Stimulated activated CD4-positive, alpha-beta T cell treated with anti-CD3 and anti-CD28 coated beads, Interleukin-12 subunit alpha, Interleukin-12 subunit beta, amount 100 ng/mL, for 4 hours (primary cell): ENCODE measurements around the gene TIGAR.

Source experiments
- DNase-seq: peaks from one replicate; pipeline ENCODE4 v3.0.0-alpha.2; 2020

TIGAR gene, protein sequence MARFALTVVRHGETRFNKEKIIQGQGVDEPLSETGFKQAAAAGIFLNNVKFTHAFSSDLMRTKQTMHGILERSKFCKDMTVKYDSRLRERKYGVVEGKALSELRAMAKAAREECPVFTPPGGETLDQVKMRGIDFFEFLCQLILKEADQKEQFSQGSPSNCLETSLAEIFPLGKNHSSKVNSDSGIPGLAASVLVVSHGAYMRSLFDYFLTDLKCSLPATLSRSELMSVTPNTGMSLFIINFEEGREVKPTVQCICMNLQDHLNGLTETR

DNA sequence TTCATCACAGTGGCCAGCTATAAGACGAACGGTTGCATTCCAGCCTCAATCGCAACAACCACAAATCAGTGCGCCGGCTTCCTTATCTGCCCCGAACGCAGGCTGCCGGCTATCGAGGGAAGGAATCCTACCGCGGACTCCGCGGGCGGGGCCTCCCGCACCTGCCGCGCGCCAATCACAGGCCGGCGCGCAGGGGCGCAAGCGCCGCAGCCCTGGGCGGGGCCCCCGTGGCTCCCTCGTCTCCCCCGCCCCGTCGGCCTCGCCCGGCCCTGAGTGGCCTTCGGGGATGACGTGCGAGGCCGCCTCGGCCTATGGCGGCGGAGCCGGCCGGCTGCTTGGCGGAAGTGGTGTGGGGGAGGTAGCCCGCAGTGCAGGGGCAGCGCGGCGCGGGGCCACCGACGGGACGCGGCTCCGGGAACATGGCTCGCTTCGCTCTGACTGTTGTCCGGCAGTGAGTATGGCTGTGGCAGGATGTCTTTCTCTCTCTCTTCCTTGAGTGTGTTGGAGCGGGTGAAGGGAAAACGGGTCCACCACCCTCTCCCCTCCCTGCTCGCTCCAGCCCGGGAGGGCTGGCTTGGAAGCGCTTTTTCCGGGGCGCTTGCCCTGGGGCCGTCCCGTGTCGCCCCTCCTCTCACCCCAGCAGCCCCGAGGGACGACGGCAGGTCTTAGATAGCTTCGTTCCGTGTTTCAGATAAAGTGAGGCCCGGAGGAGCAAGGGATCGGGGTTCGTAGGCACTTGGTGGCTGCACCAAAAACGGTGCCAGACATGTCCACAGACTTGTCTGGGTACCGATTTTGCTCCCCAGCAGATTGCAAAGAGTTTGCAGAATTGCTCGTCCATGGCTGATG is at the start of gene TIGAR:
TIGAR (plus strand) TSS at position 361 of the 849 bp plus-strand sequence; CDS start at position 420, 59 bp downstream.
- peak; percentile 89 for DNase-seq

DNA sequence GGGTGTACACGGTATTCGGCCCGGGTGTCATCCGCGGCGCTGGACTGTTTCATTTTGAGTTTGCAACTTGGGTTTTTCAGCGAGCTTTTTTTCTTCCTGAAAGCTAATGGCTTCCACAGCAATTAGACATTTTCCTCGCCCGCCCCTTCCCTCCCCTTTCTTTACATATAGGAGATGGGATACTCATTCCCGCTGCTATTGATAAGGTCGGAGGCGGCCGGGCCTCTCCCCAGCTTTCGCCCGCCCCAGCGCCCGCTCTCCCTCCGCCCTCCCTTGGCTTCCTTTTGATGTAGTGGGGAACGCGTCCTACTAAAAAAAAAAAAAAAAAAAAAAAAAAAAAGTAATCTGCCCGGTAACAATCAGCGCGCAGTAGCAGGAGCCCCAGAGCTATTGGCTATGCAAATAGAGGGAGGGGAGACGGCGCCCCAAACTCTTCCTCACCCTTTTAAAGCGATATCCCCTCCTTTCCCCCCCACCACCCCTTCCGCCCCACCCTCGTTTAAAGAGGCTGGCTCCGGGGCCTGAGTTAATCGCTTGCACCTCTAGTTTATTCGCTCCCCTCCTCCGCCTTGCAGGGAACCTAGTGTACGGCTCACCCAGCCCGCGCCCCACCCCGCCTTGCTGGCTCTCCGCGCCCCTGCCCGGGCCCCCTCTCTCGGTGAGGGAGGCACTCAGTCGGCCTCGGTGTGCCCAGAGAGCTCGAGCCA is 49.1 kb upstream of the TIGAR start:
- peak; percentile 85 for DNase-seq

DNA sequence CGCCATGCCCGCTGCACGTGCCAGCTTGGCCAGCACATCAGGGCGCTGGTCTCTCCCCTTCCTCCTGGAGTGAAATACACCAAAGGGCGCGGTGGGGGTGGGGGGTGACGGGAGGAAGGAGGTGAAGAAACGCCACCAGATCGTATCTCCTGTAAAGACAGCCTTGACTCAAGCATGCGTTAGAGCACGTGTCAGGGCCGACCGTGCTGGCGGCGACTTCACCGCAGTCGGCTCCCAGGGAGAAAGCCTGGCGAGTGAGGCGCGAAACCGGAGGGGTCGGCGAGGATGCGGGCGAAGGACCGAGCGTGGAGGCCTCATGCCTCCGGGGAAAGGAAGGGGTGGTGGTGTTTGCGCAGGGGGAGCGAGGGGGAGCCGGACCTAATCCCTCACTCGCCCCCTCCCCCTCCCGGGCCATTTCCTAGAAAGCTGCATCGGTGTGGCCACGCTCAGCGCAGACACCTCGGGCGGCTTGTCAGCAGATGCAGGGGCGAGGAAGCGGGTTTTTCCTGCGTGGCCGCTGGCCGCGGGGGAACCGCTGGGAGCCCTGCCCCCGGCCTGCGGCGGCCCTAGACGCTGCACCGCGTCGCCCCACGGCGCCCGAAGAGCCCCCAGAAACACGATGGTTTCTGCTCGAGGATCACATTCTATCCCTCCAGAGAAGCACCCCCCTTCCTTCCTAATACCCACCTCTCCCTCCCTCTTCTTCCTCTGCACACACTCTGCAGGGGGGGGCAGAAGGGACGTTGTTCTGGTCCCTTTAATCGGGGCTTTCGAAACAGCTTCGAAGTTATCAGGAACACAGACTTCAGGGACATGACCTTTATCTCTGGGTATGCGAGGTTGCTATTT is 48.4 kb upstream of the TIGAR start:
- peak; percentile 79 for DNase-seq

DNA sequence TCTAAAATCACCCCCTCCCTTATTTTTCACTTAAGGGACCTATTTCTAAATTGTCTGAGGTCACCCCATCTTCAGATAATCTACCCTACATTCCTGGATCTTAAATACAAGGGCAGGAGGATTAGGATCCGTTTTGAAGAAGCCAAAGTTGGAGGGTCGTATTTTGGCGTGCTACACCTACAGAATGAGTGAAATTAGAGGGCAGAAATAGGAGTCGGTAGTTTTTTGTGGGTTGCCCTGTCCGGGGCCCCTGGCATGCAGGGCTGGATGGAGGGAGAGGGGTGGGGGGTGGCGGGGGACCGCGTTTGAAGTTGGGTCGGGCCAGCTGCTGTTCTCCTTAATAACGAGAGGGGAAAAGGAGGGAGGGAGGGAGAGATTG is 47.8 kb upstream of the TIGAR start:
- DNase-seq, result no peak

DNA sequence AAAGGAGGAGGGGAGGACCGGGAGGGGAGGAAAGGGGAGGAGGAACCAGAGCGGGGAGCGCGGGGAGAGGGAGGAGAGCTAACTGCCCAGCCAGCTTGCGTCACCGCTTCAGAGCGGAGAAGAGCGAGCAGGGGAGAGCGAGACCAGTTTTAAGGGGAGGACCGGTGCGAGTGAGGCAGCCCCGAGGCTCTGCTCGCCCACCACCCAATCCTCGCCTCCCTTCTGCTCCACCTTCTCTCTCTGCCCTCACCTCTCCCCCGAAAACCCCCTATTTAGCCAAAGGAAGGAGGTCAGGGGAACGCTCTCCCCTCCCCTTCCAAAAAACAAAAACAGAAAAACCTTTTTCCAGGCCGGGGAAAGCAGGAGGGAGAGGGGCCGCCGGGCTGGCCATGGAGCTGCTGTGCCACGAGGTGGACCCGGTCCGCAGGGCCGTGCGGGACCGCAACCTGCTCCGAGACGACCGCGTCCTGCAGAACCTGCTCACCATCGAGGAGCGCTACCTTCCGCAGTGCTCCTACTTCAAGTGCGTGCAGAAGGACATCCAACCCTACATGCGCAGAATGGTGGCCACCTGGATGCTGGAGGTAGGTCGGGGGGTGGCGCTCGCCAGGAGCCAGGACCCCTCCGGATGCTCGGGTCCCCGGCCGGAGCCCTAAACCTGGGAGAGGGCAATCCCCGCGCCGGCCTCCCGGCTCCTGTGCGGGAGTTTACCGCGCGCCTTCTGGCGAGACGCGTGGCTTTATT is 47.2 kb upstream of the TIGAR start, which contains the start of gene CCND2:
CCND2 (plus strand) TSS at position 111 of the 744 bp plus-strand sequence; CDS start at position 390, 279 bp downstream.
- DNase-seq, result peak; percentile 82

DNA sequence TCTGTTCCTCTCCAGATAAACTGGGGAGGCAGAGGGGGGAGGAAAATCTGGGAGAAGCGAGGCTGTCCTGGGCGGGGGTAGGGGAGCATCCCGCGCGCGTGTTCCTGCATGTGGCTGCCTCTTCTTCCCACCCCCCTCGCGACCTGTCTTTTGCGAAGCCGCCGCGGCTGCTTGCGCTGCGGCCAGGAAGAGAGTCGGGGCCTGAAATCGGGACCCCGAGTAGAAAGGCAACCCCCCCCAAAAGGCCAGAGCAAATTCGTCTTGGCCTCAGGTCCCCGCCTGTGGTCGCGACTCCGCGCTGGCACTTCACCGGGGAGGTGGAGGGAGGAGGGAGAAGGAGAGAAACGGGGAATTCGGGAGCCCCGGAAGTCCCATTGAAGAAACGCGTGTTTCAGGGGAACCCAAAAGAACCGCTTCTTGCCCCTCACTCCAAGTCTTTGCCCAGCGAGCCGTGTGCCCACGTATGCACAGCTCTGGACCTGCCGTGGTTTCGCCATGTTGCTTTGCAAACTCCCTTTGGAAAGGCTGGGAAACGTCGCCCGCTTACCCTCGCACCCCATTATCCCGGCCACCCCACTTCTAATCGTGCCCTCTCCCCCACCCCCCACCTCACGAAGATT is 46.5 kb upstream of the TIGAR start:
- DNase-seq, result no peak

DNA sequence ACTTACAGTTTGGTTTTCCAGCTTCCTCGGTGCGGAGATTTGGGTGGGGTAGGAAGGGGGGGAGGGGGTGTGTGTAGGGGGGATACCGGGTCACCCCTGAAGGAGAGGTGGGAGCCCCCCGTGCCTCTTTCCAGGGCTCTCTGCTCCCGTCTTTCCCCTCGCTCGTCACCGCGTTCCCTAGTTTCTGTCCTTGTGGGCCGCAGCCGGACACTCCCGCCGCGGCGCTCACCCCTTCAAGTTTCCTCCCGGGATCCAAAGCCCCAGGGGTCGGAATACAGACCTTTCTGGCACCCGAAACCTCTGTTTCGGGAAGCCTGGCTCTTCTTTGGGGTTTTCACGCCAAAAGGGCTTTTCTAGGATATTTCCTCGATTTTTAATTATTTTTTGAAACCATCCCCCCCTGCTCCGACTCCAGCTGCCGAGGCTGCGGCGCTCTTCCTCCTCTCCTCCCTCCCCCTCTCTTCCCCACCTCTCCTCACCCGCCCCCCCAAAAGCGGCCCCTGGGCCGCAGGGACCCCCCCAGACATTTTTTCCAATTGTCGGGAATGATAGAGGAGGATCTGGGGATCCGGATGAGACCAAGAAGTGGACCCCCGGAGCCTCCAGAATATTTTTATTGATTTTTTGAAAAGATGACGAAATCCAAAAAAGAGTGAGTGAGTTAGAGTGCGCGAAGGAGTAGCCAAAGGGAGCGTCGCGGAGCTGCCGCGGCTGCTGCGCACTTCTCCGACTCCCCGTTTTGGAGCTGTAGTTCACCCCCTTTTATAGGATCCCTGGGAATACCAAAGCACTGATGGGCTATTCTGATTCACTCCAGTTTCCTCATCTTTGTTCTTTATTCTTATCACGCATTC is 45.8 kb upstream of the TIGAR start:
- no peak for DNase-seq

DNA sequence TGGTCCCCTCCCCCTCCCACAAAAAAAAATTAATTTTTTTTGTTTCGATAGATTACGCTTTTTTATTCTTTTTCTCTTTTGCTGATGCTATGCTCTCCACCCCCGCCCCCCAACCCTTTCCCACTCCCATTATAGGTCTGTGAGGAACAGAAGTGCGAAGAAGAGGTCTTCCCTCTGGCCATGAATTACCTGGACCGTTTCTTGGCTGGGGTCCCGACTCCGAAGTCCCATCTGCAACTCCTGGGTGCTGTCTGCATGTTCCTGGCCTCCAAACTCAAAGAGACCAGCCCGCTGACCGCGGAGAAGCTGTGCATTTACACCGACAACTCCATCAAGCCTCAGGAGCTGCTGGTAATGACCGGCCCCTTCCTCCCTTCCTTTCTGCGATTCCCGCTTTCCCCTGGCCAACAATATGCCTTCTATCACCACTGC is 45.1 kb upstream of the TIGAR start:
- DNase-seq, result no peak

DNA sequence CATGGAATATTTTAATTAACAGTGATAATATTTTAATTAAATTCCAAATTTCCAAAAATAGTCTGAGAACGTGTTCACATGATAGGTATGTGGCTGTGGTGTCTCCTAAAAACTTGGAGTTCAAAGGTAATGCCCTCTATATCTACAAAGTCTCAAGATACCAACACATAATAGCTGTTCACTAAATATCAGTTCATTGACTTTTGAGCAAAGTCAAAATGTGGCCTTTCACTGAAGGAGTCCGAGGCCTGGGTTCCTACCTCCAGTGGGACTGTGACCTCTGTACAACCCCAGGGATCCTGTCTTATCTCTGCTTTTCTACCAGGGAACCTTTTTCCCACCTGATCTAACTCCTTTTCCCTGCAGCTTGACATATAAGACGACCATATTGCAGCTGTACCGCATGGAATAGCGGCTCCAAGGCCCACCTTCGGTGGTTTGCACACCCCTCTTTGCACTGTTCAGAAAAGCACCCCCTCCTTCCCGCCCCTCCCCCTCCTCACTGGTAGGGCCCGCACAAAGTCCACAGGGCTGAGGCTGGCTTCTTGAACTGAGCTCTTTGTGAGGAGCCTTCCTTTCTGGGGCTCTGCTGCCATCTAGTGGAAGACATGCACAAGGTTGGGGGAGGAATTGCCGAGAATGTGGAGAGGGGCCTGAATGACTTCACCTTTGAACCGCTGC is 44.3 kb upstream of the TIGAR start:
- peak; percentile 76 for DNase-seq

DNA sequence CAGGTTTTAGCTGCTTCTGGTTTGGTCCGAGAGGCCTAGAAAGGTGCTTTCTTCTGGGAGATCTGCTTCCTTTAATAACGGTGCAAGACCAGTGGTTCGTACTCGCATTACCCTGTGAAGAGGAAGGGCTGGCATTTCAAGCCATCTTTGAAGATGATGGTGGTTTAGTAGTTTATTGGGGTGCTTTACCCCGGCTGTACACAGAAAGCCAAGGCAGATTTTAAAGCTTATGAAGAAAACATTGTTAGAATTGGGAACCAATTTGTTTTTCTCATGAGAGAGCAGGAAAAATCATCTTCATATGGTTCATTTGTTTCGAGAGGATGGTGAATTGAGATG is 43.8 kb upstream of the TIGAR start:
- no peak for DNase-seq

DNA sequence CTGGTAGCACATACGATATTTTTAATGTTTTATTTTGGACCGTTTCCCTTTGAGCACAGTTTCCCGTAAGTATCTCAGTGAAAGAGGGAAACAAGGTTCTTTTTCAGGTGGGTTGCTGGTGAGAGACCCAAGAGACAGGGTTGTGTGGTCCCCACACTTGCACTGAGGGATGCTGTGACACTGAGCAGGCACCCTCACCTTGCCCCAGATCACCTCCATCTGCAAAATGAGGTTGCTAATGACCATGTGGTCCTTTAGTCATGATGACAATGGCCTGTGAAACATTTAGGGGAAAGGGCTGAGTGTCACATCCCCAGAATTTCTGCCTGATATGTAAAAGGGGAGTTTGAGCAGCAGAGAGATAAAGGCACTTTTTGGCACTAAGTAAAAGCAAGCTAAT is 43.2 kb upstream of the TIGAR start:
- no peak for DNase-seq

DNA sequence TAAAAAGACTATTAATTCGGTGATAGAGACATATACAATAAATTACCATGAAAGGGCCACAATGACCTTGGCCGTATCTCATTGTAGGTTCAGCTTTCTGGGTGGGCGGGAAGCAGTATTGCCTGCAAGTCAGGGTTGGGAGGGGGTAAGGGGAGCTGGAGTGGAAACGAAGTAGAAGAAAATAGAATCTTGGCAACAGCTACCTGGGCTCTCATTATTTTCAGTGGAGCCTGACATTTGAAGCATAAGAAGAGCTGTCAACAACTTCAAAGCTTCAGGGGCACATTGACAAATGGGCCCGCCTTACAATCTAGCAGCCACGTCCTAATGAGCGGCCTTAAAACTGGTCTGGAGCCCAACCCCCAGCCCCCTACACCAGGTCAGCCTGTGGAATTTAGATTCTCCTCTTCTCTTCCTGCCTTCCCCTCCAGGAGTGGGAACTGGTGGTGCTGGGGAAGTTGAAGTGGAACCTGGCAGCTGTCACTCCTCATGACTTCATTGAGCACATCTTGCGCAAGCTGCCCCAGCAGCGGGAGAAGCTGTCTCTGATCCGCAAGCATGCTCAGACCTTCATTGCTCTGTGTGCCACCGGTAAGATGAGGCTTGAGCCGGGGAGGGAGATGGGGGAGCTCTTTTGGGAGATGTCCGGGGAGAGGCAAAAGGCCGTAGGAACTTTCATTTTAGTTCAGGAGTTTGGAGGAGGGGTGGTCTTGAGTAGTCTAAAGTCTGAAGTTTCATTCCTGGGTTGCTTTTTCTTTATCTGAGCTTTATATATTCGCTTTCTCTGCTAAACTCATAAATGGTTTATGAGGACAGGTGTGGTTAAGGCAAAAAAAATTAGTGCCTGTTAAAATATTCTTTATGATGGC is 42.5 kb upstream of the TIGAR start:
- no peak for DNase-seq

DNA sequence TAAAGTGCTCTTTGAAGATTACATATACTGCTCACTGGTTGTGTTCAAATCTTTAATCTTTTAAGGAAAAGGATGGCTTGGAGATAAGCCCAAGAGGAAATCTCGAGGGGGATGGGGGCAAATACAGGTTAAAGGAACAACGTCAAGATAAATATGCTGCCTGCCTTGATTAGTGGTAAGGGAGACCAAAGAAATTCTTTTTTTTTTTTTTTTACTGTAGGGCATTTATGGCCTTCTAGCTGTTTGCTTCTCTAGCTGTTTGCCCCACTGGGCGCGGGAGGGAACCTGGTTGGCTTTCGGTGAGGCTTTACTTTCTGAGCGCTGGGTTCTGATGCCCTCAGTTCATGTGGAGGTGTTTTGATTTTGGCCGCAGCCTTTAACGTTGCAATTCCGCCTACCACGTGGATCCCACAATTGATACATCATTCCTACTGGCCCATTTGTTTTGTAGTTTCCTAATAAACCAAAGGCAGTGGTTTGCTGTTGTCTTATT is 41.8 kb upstream of the TIGAR start:
- DNase-seq, result no peak

DNA sequence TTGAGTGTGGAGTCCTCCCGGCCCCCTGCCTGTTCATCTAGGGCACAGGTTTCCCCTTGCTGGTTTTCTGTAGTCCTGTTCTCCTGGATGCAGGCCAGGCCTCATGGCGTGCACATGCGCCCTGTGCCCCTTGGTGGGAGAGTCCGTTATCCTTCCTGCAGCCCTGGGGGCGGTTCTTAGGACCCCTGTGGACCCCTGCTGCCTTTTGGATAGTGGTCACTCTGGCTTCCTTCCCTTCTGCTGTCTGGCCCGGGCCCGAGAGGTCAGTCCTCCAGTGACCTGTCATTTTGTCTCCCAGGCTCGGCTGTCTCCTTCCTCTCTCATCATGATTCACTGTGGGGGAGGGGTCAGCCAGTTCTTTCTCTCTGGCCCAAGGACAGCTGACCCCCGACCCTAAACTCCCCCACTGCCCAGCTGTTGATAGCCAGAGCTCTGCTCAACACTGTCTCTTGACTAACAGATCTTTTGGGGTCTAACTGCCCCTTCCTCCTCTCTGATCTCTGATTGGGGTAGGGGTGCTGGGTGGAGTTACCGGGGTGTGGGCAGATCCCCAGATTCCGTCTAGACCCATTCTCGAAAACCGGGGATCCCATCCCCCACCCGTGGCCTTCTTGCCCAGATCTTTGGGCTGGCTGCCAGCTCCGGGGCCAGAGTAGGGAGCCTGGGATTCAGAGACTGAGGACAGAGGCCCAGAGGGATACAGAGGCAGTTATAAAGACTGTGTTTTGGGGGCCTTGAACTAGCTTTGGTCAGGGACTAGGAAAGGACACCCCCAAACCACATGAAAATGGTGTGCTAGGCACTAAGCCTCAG is 40.5 kb upstream of the TIGAR start:
- DNase-seq, result no peak

DNA sequence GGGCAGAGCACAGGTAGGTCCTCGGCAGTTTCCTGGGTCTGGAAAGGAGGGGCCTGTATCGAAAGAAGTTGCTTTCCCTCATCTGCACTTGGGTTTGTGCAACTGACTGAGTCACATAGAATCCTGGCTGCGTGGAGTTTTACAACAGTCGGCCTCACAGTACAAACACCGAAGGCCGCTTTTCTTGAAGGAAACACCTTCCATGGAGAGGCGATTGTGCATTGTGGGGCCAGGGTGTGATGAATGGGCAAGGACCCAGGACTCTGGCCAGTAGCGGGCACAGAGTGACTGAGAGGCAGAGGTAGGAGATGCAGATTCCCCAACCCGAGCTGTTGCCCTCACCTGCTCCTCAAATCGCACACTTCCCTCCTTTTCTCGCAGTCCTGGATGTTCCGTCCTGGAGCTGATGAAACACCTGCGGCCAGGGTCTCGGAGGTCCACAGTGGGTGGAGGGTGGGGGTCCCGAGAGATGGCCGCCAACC is 39.8 kb upstream of the TIGAR start:
- no peak for DNase-seq

DNA sequence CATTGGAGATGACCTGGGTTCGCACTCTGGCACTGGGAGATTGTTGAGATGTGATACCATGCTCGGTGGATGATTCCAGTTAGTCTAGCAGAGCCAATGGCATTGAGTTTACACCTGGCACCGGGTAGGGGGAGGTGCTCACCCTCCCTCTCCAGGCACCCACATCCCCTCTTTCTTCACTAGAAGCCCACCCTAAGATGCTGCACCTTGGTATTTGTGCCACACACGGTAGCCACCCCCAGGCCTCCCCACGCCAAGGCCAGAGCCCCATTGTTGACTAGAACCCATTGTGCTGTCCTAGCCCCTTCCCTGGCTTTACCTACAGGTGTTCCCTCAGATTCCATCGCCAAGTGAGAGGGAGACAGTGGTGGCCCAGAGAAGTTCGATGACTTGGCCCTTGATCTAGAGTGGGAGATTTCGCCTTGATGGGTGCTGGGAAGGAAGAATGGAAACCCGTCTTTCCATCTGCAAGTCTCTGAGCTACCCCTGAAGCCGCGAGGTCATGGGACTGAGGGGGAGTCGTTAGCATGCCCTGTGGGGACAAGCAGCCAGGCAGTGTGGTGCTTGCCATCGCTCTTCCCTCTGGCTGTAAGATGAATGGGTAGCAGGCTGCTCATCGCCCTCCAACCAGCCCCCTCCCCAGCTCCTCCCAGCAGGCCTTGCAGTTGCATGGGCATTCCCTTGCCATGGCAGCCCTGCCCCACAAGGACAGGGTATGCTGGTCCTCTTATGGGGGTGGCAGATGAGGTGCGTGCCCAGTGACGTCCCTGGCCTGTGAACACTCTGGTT is 38.7 kb upstream of the TIGAR start:
- DNase-seq, result no peak
